Measurements from ENCODE around the gene SASH1.

- no peak for TF ChIP-seq EZH2 (IDR thresholded peaks at IDR 0.05)
- TF ChIP-seq, protein P1, sequence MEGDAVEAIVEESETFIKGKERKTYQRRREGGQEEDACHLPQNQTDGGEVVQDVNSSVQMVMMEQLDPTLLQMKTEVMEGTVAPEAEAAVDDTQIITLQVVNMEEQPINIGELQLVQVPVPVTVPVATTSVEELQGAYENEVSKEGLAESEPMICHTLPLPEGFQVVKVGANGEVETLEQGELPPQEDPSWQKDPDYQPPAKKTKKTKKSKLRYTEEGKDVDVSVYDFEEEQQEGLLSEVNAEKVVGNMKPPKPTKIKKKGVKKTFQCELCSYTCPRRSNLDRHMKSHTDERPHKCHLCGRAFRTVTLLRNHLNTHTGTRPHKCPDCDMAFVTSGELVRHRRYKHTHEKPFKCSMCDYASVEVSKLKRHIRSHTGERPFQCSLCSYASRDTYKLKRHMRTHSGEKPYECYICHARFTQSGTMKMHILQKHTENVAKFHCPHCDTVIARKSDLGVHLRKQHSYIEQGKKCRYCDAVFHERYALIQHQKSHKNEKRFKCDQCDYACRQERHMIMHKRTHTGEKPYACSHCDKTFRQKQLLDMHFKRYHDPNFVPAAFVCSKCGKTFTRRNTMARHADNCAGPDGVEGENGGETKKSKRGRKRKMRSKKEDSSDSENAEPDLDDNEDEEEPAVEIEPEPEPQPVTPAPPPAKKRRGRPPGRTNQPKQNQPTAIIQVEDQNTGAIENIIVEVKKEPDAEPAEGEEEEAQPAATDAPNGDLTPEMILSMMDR (IDR thresholded peaks at IDR 0.05 in 2 of 3, conservative IDR thresholded peaks at IDR 0.05 in 1 of 3; ENCODE audit: borderline replicate concordance in 1 of 3, insufficient read depth in 1 of 3, low read depth in 2 of 3, low read length in 2 of 3) = no peak
- no peak for TF ChIP-seq POLR2A (IDR thresholded peaks at IDR 0.05; ENCODE audit: borderline replicate concordance, extremely low read depth, insufficient read depth, insufficient read length)
- TF ChIP-seq SRF (IDR thresholded peaks at IDR 0.05; ENCODE audit: low read depth) = no peak
- no peak for TF ChIP-seq POLR2AphosphoS5 (IDR thresholded peaks at IDR 0.05; ENCODE audit: low read depth, low read length)
- no peak for TF ChIP-seq RAD21 (IDR thresholded peaks at IDR 0.05; ENCODE audit: low read depth)
- TF ChIP-seq SP1 (IDR thresholded peaks at IDR 0.05; ENCODE audit: low read depth) = no peak
- TF ChIP-seq ZFX (IDR thresholded peaks at IDR 0.05) = no peak
- no peak for TF ChIP-seq ATF3 (IDR thresholded peaks at IDR 0.05)
- no peak for TF ChIP-seq ZNF274 (IDR thresholded peaks at IDR 0.05; ENCODE audit: low read depth, low read length)
- TF ChIP-seq MAX (IDR thresholded peaks at IDR 0.05) = no peak
Observed at GRCh38 chr6:148561629-148562028, 219.0 kb downstream of the SASH1 start.
